H9 (cell line): Measurements from ENCODE around the gene GVQW3. TPM values are rescaled to one million over a fixed set of nuclear protein-coding genes. Genes with fewer than 3 reads are reported as not detected.

Experiments used
- DNase-seq: peaks from one replicate; pipeline ENCODE4 v3.0.0-alpha.2; 2017
- H2AFZ ChIP-seq: one replicate; pipeline ENCODE4 v1.6.1; 2013; ENCODE audit warnings: mild to moderate bottlenecking, low read length, control low read depth, moderate library complexity
- H2AK5ac ChIP-seq: 2 replicates; pipeline ENCODE4 v1.6.1; 2013; ENCODE audit warnings: low read length, control low read depth, mixed read lengths; ENCODE audit not compliant: insufficient read length
- H2BK120ac ChIP-seq: one replicate; pipeline ENCODE4 v1.6.1; 2013; ENCODE audit warnings: low read depth, mild to moderate bottlenecking, low read length, control low read depth, inconsistent platforms; ENCODE audit not compliant: poor library complexity, severe bottlenecking
- H2BK12ac ChIP-seq: 2 replicates; pipeline ENCODE4 v1.6.1; 2013; ENCODE audit warnings: low read length, control low read depth, mixed read lengths, low read depth; ENCODE audit not compliant: insufficient read length
- H2BK15ac ChIP-seq: 2 replicates; pipeline ENCODE4 v1.6.1; 2013; ENCODE audit warnings: low read depth, low read length, control low read depth
- H2BK20ac ChIP-seq: one replicate; pipeline ENCODE4 v1.6.1; 2013; ENCODE audit warnings: low read depth, mild to moderate bottlenecking, low read length, control low read depth, inconsistent platforms; ENCODE audit not compliant: poor library complexity, severe bottlenecking
- H2BK5ac ChIP-seq: 2 replicates; pipeline ENCODE4 v1.6.1; 2013; ENCODE audit warnings: low read length, control low read depth, mixed read lengths; ENCODE audit not compliant: insufficient read length
- H3K14ac ChIP-seq: 2 replicates; pipeline ENCODE4 v1.6.1; 2013; ENCODE audit warnings: low read length, control low read depth; ENCODE audit not compliant: insufficient read depth
- H3K18ac ChIP-seq: 2 replicates; pipeline ENCODE4 v1.6.1; 2013; ENCODE audit warnings: low read depth, mild to moderate bottlenecking, mixed read lengths, low read length, control low read depth; ENCODE audit not compliant: insufficient read length
- H3K23ac ChIP-seq: 2 replicates; pipeline ENCODE4 v1.6.1; 2013; ENCODE audit warnings: low read length, control low read depth, mixed read lengths, low read depth; ENCODE audit not compliant: insufficient read length
- H3K23me2 ChIP-seq: 2 replicates; pipeline ENCODE4 v1.6.1; 2013; ENCODE audit warnings: low read depth, mild to moderate bottlenecking, mixed read lengths, low read length, control low read depth; ENCODE audit not compliant: insufficient read length, poor library complexity, severe bottlenecking
- H3K27ac ChIP-seq: 2 replicates; pipeline ENCODE4 v1.5.1; 2013; ENCODE audit warnings: low read length, control low read depth, mixed read lengths, low read depth; ENCODE audit not compliant: insufficient read length
- H3K27me3 ChIP-seq: 2 replicates; pipeline ENCODE4 v1.6.1; 2013; ENCODE audit warnings: low read length, control low read depth, inconsistent platforms; ENCODE audit not compliant: insufficient read depth
- H3K4ac ChIP-seq: 2 replicates; pipeline ENCODE4 v1.6.1; 2013; ENCODE audit warnings: low read depth, mild to moderate bottlenecking, control low read depth, inconsistent platforms, low read length, moderate library complexity
- H3K4me1 ChIP-seq: 2 replicates; pipeline ENCODE4 v1.6.1; 2013; ENCODE audit warnings: low read length, control low read depth, inconsistent platforms; ENCODE audit not compliant: insufficient read depth
- H3K4me2 ChIP-seq: 2 replicates; pipeline ENCODE4 v1.6.1; 2013; ENCODE audit warnings: low read length, control low read depth, mixed read lengths; ENCODE audit not compliant: insufficient read length, insufficient read depth
- H3K56ac ChIP-seq: 2 replicates; pipeline ENCODE4 v1.6.1; 2013; ENCODE audit warnings: low read depth, mild to moderate bottlenecking, mixed read lengths, low read length, control low read depth; ENCODE audit not compliant: insufficient read length
- H3K79me1 ChIP-seq: 2 replicates; pipeline ENCODE4 v1.6.1; 2013; ENCODE audit warnings: low read depth, mild to moderate bottlenecking, moderate library complexity, low read length, control low read depth, inconsistent platforms; ENCODE audit not compliant: insufficient read depth, poor library complexity, severe bottlenecking
- H3K79me2 ChIP-seq: 2 replicates; pipeline ENCODE4 v1.6.1; 2013; ENCODE audit warnings: low read length, control low read depth, inconsistent platforms; ENCODE audit not compliant: insufficient read depth
- H3K9ac ChIP-seq: 2 replicates; pipeline ENCODE4 v1.6.1; 2013; ENCODE audit warnings: low read length, control low read depth, mixed read lengths; ENCODE audit not compliant: insufficient read length; ENCODE audit errors: extremely low read depth
- H3K9me3 ChIP-seq: one replicate; pipeline ENCODE4 v1.6.1; 2013; ENCODE audit warnings: low read depth, low read length, inconsistent platforms; ENCODE audit not compliant: control insufficient read depth
- H3T11ph ChIP-seq: one replicate; pipeline ENCODE4 v1.6.1; 2013; ENCODE audit warnings: mild to moderate bottlenecking, low read length, control low read depth, inconsistent platforms
- H4K20me1 ChIP-seq: one replicate; pipeline ENCODE4 v1.6.1; 2013; ENCODE audit not compliant: control insufficient read depth, insufficient read length, insufficient read depth
- H4K5ac ChIP-seq: 2 replicates; pipeline ENCODE4 v1.6.1; 2013; ENCODE audit warnings: low read depth, mild to moderate bottlenecking, mixed read lengths, low read length, control low read depth; ENCODE audit not compliant: insufficient read length
- H4K8ac ChIP-seq: replicated peaks from 2 replicates; pipeline ENCODE4 v1.6.1; 2013; ENCODE audit warnings: low read length, control low read depth, mixed read lengths, low read depth; ENCODE audit not compliant: insufficient read length
- H4K91ac ChIP-seq: 2 replicates; pipeline ENCODE4 v1.6.1; 2013; ENCODE audit warnings: low read depth, mild to moderate bottlenecking, moderate library complexity, mixed read lengths, low read length, control low read depth; ENCODE audit not compliant: insufficient read length
- H3K27ac Mint-ChIP-seq, 3 experiments: 2 replicates in 2 of 3; 3 replicates in 1 of 3; pipeline ENCODE4 v1.8.0; 2020 to 2021; ENCODE audit warnings: mixed read lengths in 3 of 3, mild to moderate bottlenecking in 1 of 3, moderate library complexity in 1 of 3
- H3K27me3 Mint-ChIP-seq: 2 replicates; pipeline ENCODE4 v1.8.0; 2021; ENCODE audit warnings: low read depth, mild to moderate bottlenecking, moderate library complexity, mixed read lengths
- H3K36me3 Mint-ChIP-seq, 3 experiments: 2 replicates in 2 of 3; 3 replicates in 1 of 3; pipeline ENCODE4 v1.8.0; 2020 to 2021; ENCODE audit warnings: low read depth in 3 of 3, mixed read lengths in 3 of 3; ENCODE audit not compliant: insufficient read depth in 1 of 3
- H3K4me1 Mint-ChIP-seq, 2 experiments: 2 replicates each; pipeline ENCODE4 v1.8.0; 2020; ENCODE audit warnings: mixed read lengths in 2 of 2
- H3K4me3 Mint-ChIP-seq, 2 experiments: 2 replicates in 1 of 2; 3 replicates in 1 of 2; pipeline ENCODE4 v1.8.0; 2020 to 2021; ENCODE audit warnings: mild to moderate bottlenecking in 2 of 2, mixed read lengths in 2 of 2, moderate library complexity in 1 of 2
- H3K9me3 Mint-ChIP-seq, 2 experiments: 2 replicates in 1 of 2; 3 replicates in 1 of 2; pipeline ENCODE4 v1.8.0; 2020; ENCODE audit warnings: mild to moderate bottlenecking in 2 of 2, mixed read lengths in 2 of 2, moderate library complexity in 1 of 2
- CTCF ChIP-seq: fragments of 200-600 bp; sonication (generic); conservative IDR thresholded peaks from 3 replicates; pipeline ENCODE4 v1.8.0; 2021; ENCODE audit warnings: antibody characterized with exemption, mild to moderate bottlenecking
- WGBS: extraction: QIAGEN DNeasy Blood & Tissue Kit; methylation state at CpG from one replicate; pipeline ENCODE4 v1.1.7; 2013; ENCODE audit warnings: missing lambda C conversion rate, low lambda C conversion rate, mixed read lengths; ENCODE audit not compliant: insufficient read length; ENCODE audit errors: extremely low coverage; 5-methylcytosine and 5-hydroxymethylcytosine counted together
- total RNA-seq: library from RNA; stranded (reverse); gene quantifications from 2 replicates; pipeline ENCODE4 v1.2.1, GENCODE V29; 2021

The GVQW3 gene
- total RNA-seq, 1 experiment from 2014 or later: 4.5 TPM

DNA sequence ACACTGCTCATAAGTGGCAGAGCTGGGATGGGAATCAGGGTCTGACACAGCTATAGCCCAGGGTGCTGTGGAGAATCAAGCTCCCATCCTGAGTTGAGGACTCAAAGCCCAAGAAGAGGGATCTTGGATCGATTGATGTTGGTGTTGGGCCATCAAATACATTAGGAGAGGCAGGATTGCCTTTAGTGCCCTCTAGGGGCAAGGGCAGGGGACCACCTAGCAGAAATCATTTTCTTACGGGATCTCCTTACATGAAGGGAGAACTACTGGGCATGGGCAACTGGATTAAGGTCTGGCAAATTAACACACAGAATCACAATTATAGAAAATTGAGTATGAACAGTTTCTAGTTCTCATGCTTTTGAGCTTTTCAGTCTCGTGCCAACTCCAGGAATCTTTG, 38.8 kb downstream of the GVQW3 start:
- peak; percentile 73 for TF ChIP-seq CTCF
- no peak overlapping the region for H4K8ac ChIP-seq
- no peak overlapping the region for H3K9ac ChIP-seq
- H3K14ac ChIP-seq: no peak overlapping the region
- H2BK20ac ChIP-seq: no peak overlapping the region
- no peak overlapping the region for H4K91ac ChIP-seq
- H3K23ac ChIP-seq: no peak overlapping the region
- Mint-ChIP-seq H3K4me3 (no peak overlapping the region), H3K36me3 (no peaks in the 10 kb centered on the region), H3K27ac (no peak overlapping the region), H3K4me1 (no peaks in the 10 kb centered on the region; a peak in 1 of 4 replicates), H3K9me3 (no peaks in the 10 kb centered on the region), H3K27me3 (no peaks in the 10 kb centered on the region; the same call in 1 of the 2 replicates)
- no peak overlapping the region for H2BK15ac ChIP-seq
- no peak overlapping the region for H3K18ac ChIP-seq
- H2BK120ac ChIP-seq: no peak overlapping the region
- H3K23me2 ChIP-seq: no peaks in the 10 kb centered on the region
- H3K79me2 ChIP-seq: no peaks in the 10 kb centered on the region
- H3T11ph ChIP-seq: no peak overlapping the region
- H2AFZ ChIP-seq: no peak overlapping the region
- no peaks in the 10 kb centered on the region for H3K79me1 ChIP-seq
- no peak overlapping the region for H3K4me2 ChIP-seq
- H4K5ac ChIP-seq: no peak overlapping the region
- no CpG with 5 or more reads among the region's 3 CpGs for WGBS
- H2BK12ac ChIP-seq: no peak overlapping the region
- H3K4me1 ChIP-seq: no peaks in the 10 kb centered on the region
- DNase-seq: peak; percentile 46
- H2AK5ac ChIP-seq: no peak overlapping the region
- H3K56ac ChIP-seq: no peak overlapping the region
- no peaks in the 10 kb centered on the region for H3K27me3 ChIP-seq
- no peak overlapping the region for H3K4ac ChIP-seq
- H3K9me3 ChIP-seq: no peaks in the 10 kb centered on the region
- H3K27ac ChIP-seq: no peak overlapping the region
- no peak overlapping the region for H2BK5ac ChIP-seq
- H4K20me1 ChIP-seq: no peaks in the 10 kb centered on the region
